Ureter (tissue), 1 donor: ENCODE results near the gene SAMD8. TPM values are rescaled to one million over a fixed set of nuclear protein-coding genes. Genes with fewer than 3 reads are reported as not detected.

Experiments
- DNase-seq: peaks from one replicate; pipeline ENCODE4 v3.0.0-alpha.2; 2020; ENCODE audit warnings: low spot score
- total RNA-seq: library from RNA; stranded (reverse); gene quantifications from one replicate; pipeline ENCODE4 v1.2.4, GENCODE V29; 2023
- donor health status: DM: yes; HTN: yes; CAD: no.

Gene SAMD8
- 26.0 TPM for total RNA-seq

GRCh38 chr10:75111365-75111906 lies at the start of gene SAMD8:
SAMD8 (plus strand) TSS chr10:75111656; CDS start chr10:75150529, 38,873 bp downstream.
- DNase-seq, result peak; percentile 96

DNA sequence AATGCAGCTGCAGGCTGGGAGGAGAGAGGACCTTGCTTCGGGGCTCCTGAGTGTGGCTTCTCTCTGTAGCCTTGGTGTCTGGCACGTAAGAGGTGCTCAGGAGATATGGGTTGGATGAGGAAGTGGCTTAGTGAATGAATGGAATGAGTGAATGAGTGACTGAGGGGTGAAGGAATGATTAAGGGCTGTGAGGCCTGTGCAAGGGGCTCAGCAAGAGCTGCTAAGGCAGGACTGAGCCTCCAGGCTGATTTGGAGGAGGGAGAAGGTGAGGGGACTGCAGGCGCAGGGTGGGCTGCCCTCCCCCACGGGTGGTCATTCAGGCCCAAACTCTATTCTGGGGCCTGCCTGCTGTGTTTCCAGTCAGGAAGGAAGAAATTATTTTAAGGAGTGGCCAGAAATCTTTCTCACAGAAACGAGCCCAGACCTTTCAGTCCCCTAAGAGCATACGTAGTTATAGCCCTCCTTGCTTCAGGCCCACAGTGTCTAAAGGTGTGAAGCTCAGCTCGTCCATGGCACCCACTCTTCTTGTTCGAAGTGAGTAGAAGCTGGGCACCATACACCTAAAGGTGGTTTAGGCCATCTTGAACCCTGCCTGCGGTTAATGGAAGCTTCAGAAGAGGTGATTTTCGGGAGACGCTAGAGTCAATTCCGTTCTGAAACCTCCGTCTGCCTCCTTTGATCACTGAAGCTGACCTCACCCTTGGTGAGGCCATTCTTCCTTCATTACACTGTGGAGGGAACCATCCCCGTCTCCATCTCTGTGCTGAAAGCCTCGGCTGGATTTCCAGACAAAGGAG lies 49.5 kb upstream of the SAMD8 start:
- no peak for DNase-seq

DNA sequence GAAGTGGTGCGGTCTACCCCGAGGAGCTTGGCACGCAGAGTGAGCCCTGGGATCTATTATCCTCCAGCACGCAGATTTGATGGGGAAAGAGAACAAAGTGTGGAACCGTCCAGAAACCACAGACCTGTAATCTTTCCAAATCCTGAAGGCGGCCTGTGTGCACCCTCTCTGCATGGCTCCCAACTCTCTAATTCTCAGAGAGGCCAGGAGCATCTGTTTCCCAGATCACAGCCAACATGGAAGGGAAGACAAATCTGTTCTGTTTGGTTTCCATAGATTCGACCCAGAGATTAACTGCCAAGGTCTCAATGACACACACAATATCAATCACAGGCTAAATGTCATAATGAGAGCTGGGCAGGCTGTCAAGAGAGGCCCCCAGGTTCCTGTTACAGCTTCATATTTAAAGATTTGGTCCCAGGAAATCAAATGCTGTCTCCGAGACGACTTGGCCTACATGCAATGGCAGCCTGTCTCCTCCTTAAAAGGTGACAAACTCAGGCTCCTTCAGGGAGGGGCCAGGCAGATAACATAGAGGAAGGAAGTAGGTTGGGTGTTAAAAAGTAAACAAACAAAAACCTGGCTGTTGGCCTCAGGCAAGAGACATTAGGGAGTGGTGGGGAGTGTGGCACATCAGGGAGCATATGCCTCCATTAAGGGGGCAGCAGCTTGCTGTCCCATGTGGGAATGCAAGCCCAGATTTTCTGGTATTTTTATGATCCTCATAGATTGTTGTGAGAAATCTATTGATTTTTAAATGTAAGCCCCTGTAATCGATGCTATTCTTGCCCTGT lies 48.8 kb upstream of the SAMD8 start:
- DNase-seq, result no peak

GRCh38 chr10:75063461-75064230 lies 47.8 kb upstream of the SAMD8 start:
- DNase-seq, result no peak

DNA sequence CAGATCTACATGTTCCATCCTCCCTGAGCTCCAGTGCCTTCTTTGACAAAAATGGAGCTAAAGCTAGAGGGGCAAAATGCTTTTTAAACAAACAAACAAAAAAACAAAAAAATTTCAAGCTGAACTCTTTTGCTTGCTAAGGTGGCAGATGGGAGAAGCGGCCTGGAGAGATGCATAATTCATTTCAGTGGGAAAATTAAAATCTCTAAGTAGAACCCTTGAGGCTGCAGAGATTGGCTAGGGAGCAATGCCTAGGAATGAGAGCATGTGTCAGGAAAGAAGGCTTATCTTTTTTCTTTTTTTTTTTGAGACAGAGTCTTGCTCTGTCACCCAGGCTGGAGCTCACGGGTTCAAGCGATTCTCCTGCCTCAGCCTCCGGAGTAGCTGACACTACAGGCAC lies 46.4 kb upstream of the SAMD8 start:
- DNase-seq, result no peak

- DNase-seq, result no peak
These were observed 45.2 kb upstream of the SAMD8 start for GRCh38 chr10:75066271-75066670.

- no peak for DNase-seq
These were observed 44.2 kb upstream of the SAMD8 start for GRCh38 chr10:75067272-75067671.

DNA sequence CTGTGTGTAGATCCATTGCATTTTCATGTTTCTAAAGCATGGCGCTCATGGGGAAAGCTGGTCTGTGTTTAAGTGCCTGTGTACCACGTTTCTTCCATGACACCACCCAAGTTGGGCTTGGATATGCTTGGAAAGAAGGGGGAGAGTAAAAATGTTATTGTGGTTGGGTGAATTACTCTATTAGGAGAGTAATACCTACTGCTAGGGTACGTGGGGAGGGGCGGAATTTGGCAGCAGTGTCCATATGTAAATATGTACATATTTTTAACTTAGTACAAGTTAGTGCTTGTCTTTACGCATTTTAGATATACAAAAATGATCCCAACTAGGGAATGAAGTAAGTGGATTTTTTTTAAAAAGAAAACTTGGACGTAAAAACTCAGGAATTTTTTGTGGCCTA lies 42.9 kb upstream of the SAMD8 start:
- DNase-seq, result no peak

DNA sequence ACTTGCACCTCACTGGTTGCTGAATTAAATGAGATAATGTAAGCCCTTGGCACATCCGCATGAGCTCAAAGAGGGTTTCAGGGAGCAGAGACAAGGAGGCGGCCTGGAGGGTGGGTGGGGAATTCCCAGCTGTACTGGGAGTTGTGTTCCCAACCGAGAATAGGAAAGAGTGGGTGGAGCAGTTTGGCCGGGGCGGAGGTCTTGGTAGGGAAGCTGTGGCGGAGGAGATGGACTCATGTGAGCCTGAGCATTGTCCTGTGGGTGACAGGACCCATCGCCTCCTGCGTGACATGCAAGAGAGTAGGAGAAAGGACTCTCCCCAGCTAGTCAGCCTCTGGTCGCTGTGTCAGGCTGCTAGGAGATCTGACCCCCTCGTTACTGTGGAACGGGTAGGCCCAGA lies 41.0 kb upstream of the SAMD8 start:
- DNase-seq, result no peak

DNA sequence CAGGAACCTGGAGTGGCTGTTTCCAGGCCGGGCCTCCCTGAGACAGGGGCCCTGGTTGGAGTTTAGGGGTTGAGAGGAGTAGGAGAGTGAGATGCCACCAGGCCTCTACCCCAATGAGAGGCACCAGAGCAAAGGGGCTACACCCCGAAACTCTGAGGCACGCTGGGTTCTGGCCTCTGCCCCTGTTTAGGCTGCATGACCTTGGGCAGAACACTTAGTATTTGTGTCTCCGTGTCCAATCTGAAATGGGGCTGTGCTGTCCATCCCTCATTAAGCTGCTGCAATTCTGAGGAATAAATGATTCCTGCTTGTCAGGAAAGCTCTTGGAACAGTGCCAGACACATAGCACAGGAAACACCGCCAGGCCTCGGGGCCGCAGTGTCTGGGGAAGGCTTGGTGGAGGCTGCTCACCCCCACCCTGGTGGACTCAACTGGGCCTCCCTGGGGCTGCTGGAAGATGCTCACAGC lies 40.5 kb upstream of the SAMD8 start:
- DNase-seq, result no peak

DNA sequence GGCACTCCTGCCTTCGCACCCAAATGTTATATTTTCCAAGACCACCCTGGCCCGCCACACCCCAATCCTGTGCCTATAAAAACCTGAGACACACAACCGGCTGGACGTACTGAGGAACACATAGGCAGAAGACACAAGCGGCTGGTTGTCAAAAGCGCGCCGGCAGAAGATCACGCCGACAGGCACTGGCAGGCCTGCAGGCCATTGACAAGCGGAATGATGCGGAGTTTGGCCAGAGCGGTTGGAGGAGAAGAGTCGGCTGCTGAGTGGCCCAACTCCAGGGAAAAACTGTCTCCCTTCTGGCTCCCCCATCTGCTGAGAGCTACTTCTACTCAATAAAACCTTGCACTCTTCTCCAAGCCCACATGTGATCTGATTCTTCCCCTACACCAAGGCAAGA lies 39.7 kb upstream of the SAMD8 start:
- DNase-seq, result no peak

DNA sequence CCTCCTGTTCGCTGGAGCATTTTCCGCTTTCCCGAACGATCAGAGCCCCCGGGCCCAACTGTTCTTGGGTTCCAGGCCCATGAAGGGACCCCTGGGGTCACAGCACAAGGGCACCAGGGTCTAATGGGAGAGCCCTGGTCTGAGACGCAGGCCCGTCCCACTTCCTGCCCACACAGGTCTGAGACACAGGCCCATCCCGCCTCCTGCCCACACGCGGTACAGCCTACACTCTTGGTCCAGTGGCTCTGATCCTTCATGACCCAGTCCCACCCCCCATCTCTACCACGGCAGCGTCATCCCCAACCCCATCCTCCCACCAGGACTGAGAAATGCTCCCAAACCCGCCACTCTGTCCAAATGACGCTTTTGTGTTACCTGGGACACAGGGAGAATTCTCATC lies 38.7 kb upstream of the SAMD8 start:
- DNase-seq, result no peak

- no peak for DNase-seq
These were observed 38.0 kb upstream of the SAMD8 start for GRCh38 chr10:75073442-75073841.

DNA sequence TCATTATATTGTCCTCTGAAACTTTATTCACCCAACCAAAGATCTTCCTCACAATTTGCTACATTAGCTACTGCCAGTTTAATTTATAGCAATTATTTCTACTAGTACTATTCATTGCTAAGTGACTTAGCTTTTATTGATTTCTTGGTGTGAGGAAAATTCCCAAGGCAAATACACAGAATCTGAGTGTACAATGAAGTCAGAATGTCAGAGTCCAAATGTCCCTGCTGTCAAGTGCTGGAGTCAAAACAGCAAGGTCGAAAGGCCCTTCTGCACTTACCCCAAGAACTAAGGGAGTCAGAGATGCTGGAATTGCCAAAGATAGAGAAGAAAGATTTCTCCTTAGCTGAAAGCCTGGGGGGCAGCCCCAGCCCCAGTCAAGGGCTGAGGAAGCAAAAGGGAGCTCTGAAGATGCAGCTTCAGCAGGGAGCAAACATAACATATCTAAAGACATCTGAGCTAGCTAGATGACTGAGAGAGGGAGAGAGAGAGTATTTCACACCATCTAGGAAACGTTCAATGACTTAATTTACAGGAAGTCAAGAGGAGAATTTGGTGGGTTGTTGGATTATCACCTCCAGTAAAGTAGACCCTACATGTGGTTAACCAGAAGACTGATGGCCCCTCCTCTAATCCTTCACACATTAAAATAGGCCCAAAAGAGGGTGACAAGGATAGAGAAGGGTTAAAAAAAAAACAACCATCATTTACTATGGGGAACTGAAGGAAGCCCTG lies 36.6 kb upstream of the SAMD8 start:
- DNase-seq, result no peak

DNA sequence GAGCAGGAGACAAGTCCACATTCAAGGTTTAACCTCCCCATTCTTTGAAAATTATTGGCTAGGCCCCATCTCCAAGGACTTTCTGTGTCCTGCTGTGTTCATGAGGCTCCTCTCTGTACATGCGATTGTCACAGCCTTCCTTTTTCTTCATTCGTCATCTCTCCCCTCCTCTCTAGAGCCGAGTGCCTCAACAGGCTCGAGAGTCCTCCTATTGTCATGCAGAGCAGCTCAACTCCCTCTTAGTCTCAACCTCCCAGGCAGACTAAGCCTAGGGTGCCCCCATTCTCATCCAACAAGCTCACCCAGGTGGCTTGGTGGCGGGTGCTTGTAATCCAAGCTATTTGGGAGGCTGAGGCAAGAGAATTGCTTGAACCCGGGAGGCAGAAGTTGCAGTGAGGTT lies 35.1 kb upstream of the SAMD8 start:
- no peak for DNase-seq

GRCh38 chr10:75079436-75080083 lies 31.9 kb upstream of the SAMD8 start:
- no peak for DNase-seq

- no peak for DNase-seq
These were observed 30.9 kb upstream of the SAMD8 start for GRCh38 chr10:75080554-75080953.

- no peak for DNase-seq
These were observed 30.1 kb upstream of the SAMD8 start for GRCh38 chr10:75081379-75081778.

GRCh38 chr10:75083972-75084833 lies 27.3 kb upstream of the SAMD8 start:
- no peak for DNase-seq
